HepG2 (cell line): ENCODE results near the gene GDF15. TPM values are rescaled to one million over a fixed set of nuclear protein-coding genes. Genes with fewer than 3 reads are reported as not detected.

Source experiments
- ADNP ChIP-seq: sonication (generic); formaldehyde crosslinking; IDR thresholded peaks from 2 replicates; pipeline ENCODE4 v1.4.0; 2020; ENCODE audit warnings: missing genetic modification reagents
- CREB1 ChIP-seq, 2 experiments: fragments of 450-650 bp in 1 of 2; IDR thresholded peaks; 2 replicates each; pipeline ENCODE4 v1.6.1; 2016 to 2017; ENCODE audit warnings: control low read depth in 1 of 2, mild to moderate bottlenecking in 1 of 2, missing compliant biosample characterization in 1 of 2, missing genetic modification characterization in 1 of 2
- FOXJ3 ChIP-seq: sonication (generic); formaldehyde crosslinking; IDR thresholded peaks from 2 replicates; pipeline ENCODE4 v1.4.0; 2020; ENCODE audit warnings: missing genetic modification reagents, mild to moderate bottlenecking, borderline replicate concordance
- IRF9 ChIP-seq: sonication (generic); formaldehyde crosslinking; IDR thresholded peaks from 2 replicates; pipeline ENCODE4 v1.8.0; 2022; ENCODE audit warnings: missing genetic modification reagents, mild to moderate bottlenecking, borderline replicate concordance
- KLF13 ChIP-seq: sonication (generic); formaldehyde crosslinking; IDR thresholded peaks from 2 replicates; pipeline ENCODE4 v1.4.0; 2020; ENCODE audit warnings: mild to moderate bottlenecking, missing genetic modification reagents
- MED8 ChIP-seq: sonication (generic); formaldehyde crosslinking; IDR thresholded peaks from 2 replicates; pipeline ENCODE4 v1.8.1; 2023; ENCODE audit warnings: mild to moderate bottlenecking, missing genetic modification reagents; ENCODE audit not compliant: insufficient replicate concordance
- RCOR2 ChIP-seq: IDR thresholded peaks from 2 replicates; pipeline ENCODE4 v1.6.1; 2016; ENCODE audit warnings: missing biosample characterization, missing genetic modification reagents
- RNF219 ChIP-seq: sonication (generic); formaldehyde crosslinking; IDR thresholded peaks from 2 replicates; pipeline ENCODE4 v1.5.0; 2020; ENCODE audit warnings: mild to moderate bottlenecking, missing genetic modification reagents
- YY1 ChIP-seq: IDR thresholded peaks from 2 replicates; pipeline ENCODE4 v1.6.1; 2011; ENCODE audit warnings: low read length, low read depth, moderate library complexity, mild to moderate bottlenecking; ENCODE audit not compliant: insufficient read depth, insufficient replicate concordance
- ZNF136 ChIP-seq: sonication (generic); formaldehyde crosslinking; IDR thresholded peaks from 2 replicates; pipeline ENCODE4 v1.8.1; 2022; ENCODE audit warnings: low read depth, mild to moderate bottlenecking, moderate library complexity, missing genetic modification reagents
- ZNF619 ChIP-seq: sonication (generic); formaldehyde crosslinking; IDR thresholded peaks from 2 replicates; pipeline ENCODE4 v1.4.0; 2020; ENCODE audit warnings: mild to moderate bottlenecking, missing genetic modification reagents
- polyA plus RNA-seq, 8 experiments: library from polyadenylated mRNA; depleted of rRNA in 3 of 8; stranded (reverse) in 7 of 8; unstranded in 1 of 8; fragments of >200 nt; fragmentation: Illumina TruSeq in 4 of 8; extraction: Trizol in 4 of 8; gene quantifications; 2 replicates each; pipeline versions ENCODE4 v1.2.1 to v1.2.3, GENCODE V29; 2011 to 2016; ENCODE audit warnings: low read depth in 4 of 8, missing spikeins in 1 of 8, mixed read lengths in 1 of 8; ENCODE audit not compliant: insufficient read depth in 1 of 8
- total RNA-seq, 5 experiments: library from RNA; depleted of rRNA; stranded (reverse); fragments of >200 nt; fragmentation: Illumina TruSeq; extraction: Trizol; gene quantifications; 2 replicates each; pipeline ENCODE4 v1.2.3, GENCODE V29; 2016; ENCODE audit warnings: low read depth in 1 of 5
- TF ChIP-seq, protein P1 (sequence below): sonication (generic); formaldehyde crosslinking; IDR thresholded peaks from 2 replicates; pipeline ENCODE4 v1.4.0; 2020; ENCODE audit warnings: missing genetic modification reagents
- TF ChIP-seq, protein P2 (sequence below): sonication (generic); formaldehyde crosslinking; IDR thresholded peaks from 2 replicates; pipeline ENCODE4 v1.4.0; 2020; ENCODE audit warnings: missing genetic modification reagents
- TF ChIP-seq, protein P3 (sequence below): sonication (generic); formaldehyde crosslinking; IDR thresholded peaks from 2 replicates; pipeline ENCODE4 v1.4.0; 2020; ENCODE audit warnings: low read depth, missing genetic modification reagents

Gene GDF15
- total and polyA plus RNA-seq, 2 of the 13 experiments (the other 11 are each of a cell fraction or from before 2014, with no cell fraction given), result 146 to 422 TPM

GRCh38 chr19:18364826-18365528, 21.0 kb upstream of the GDF15 start (continued):
- TF ChIP-seq FOXJ3 (CRISPR knock-in tag) (peak; percentile 80), YY1 (no peak), MED8 (peak; percentile 94), ADNP (CRISPR knock-in tag) (no peak), RCOR2 (CRISPR knock-in tag) (peak; percentile 80), IRF9 (no peak), ZNF619 (CRISPR knock-in tag) (no peak), CREB1 (IDR thresholded peaks at IDR 0.05) (peak; percentile 88), CREB1 (CRISPR knock-in tag; IDR thresholded peaks at IDR 0.05) (peak; percentile 91), ZNF136 (0 out of 2 replicates have a peak, but pooled peaks have one; percentile 53), RNF219 (0 out of 2 replicates have a peak, but pooled peaks have one; percentile 70), KLF13 (no peak)
- TF ChIP-seq, protein P1, sequence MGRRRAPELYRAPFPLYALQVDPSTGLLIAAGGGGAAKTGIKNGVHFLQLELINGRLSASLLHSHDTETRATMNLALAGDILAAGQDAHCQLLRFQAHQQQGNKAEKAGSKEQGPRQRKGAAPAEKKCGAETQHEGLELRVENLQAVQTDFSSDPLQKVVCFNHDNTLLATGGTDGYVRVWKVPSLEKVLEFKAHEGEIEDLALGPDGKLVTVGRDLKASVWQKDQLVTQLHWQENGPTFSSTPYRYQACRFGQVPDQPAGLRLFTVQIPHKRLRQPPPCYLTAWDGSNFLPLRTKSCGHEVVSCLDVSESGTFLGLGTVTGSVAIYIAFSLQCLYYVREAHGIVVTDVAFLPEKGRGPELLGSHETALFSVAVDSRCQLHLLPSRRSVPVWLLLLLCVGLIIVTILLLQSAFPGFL (CRISPR knock-in tag), result no peak
- TF ChIP-seq, protein P2, sequence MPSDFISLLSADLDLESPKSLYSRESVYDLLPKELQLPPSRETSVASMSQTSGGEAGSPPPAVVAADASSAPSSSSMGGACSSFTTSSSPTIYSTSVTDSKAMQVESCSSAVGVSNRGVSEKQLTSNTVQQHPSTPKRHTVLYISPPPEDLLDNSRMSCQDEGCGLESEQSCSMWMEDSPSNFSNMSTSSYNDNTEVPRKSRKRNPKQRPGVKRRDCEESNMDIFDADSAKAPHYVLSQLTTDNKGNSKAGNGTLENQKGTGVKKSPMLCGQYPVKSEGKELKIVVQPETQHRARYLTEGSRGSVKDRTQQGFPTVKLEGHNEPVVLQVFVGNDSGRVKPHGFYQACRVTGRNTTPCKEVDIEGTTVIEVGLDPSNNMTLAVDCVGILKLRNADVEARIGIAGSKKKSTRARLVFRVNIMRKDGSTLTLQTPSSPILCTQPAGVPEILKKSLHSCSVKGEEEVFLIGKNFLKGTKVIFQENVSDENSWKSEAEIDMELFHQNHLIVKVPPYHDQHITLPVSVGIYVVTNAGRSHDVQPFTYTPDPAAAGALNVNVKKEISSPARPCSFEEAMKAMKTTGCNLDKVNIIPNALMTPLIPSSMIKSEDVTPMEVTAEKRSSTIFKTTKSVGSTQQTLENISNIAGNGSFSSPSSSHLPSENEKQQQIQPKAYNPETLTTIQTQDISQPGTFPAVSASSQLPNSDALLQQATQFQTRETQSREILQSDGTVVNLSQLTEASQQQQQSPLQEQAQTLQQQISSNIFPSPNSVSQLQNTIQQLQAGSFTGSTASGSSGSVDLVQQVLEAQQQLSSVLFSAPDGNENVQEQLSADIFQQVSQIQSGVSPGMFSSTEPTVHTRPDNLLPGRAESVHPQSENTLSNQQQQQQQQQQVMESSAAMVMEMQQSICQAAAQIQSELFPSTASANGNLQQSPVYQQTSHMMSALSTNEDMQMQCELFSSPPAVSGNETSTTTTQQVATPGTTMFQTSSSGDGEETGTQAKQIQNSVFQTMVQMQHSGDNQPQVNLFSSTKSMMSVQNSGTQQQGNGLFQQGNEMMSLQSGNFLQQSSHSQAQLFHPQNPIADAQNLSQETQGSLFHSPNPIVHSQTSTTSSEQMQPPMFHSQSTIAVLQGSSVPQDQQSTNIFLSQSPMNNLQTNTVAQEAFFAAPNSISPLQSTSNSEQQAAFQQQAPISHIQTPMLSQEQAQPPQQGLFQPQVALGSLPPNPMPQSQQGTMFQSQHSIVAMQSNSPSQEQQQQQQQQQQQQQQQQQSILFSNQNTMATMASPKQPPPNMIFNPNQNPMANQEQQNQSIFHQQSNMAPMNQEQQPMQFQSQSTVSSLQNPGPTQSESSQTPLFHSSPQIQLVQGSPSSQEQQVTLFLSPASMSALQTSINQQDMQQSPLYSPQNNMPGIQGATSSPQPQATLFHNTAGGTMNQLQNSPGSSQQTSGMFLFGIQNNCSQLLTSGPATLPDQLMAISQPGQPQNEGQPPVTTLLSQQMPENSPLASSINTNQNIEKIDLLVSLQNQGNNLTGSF (CRISPR knock-in tag), result no peak
- TF ChIP-seq, protein P3, sequence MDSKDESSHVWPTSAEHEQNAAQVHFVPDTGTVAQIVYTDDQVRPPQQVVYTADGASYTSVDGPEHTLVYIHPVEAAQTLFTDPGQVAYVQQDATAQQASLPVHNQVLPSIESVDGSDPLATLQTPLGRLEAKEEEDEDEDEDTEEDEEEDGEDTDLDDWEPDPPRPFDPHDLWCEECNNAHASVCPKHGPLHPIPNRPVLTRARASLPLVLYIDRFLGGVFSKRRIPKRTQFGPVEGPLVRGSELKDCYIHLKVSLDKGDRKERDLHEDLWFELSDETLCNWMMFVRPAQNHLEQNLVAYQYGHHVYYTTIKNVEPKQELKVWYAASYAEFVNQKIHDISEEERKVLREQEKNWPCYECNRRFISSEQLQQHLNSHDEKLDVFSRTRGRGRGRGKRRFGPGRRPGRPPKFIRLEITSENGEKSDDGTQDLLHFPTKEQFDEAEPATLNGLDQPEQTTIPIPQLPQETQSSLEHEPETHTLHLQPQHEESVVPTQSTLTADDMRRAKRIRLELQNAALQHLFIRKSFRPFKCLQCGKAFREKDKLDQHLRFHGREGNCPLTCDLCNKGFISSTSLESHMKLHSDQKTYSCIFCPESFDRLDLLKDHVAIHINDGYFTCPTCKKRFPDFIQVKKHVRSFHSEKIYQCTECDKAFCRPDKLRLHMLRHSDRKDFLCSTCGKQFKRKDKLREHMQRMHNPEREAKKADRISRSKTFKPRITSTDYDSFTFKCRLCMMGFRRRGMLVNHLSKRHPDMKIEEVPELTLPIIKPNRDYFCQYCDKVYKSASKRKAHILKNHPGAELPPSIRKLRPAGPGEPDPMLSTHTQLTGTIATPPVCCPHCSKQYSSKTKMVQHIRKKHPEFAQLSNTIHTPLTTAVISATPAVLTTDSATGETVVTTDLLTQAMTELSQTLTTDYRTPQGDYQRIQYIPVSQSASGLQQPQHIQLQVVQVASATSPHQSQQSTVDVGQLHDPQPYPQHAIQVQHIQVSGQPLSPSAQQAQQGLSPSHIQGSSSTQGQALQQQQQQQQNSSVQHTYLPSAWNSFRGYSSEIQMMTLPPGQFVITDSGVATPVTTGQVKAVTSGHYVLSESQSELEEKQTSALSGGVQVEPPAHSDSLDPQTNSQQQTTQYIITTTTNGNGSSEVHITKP, result peak; percentile 23; the same call in 1 of the 2 replicates
